SU-DHL-6 (cell line): ENCODE measurements around the gene BTG3.

Source experiments
- CTCF ChIP-seq: fragments of 200-600 bp; sonication (generic); IDR thresholded peaks from one replicate; pipeline ENCODE4 v1.5.1; 2017; ENCODE audit warnings: antibody characterized with exemption, mild to moderate bottlenecking, low read length, moderate library complexity; ENCODE audit not compliant: insufficient read depth, poor library complexity, severe bottlenecking
- EZH2phosphoT487 ChIP-seq: fragments of 200-600 bp; sonication (generic), shearing (Covaris generic); conservative IDR thresholded peaks from 2 replicates; pipeline ENCODE4 v1.6.1; 2018; ENCODE audit warnings: mild to moderate bottlenecking, antibody characterized with exemption, low read length, moderate library complexity, mixed read lengths

- TF ChIP-seq CTCF (no peak), EZH2phosphoT487 (no peak)
These were observed 15.0 kb downstream of the BTG3 start for GRCh38 chr21:17597680-17598079.
